GM18511 (cell line): ENCODE results near the gene SERP2.

Experiments used
- ATAC-seq: cut with Tn5 transposase; IDR thresholded peaks from one replicate; pipeline ENCODE4 v1.9.1; 2021; ENCODE audit warnings: mild to moderate bottlenecking, moderate library complexity; ENCODE audit not compliant: unreplicated experiment

SERP2 gene

DNA sequence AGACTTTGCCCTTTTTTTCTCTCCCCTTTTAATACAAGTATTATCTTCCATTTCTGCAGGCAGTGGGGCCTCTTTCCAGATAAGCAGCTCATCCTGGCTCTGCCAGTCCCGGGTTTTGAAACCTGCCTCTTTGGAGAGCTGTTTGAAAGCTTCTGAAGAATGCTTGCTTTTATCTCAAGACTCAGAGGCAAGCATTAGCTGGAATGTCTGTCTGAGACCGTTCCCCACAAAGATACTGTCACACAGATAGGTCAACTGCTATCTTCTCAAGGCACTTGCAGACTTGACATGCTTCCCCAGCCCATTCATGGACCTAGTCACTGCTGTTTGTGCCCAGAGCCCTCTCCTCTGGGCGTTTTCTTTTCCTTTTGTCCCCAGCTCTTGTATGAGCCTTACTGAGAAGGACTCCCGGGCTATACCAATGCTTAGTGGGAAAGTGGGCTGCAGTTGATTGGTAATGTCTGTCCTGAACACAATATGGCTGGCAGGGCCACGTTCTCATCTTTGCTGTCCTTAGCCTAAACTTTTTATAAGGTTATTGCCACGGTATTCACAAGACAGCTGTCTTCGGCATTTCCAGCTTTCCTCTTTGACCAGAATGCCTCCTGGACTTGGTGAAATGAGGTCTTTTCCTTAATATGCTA lies 13.4 kb downstream of the SERP2 start:
- no peak for ATAC-seq

DNA sequence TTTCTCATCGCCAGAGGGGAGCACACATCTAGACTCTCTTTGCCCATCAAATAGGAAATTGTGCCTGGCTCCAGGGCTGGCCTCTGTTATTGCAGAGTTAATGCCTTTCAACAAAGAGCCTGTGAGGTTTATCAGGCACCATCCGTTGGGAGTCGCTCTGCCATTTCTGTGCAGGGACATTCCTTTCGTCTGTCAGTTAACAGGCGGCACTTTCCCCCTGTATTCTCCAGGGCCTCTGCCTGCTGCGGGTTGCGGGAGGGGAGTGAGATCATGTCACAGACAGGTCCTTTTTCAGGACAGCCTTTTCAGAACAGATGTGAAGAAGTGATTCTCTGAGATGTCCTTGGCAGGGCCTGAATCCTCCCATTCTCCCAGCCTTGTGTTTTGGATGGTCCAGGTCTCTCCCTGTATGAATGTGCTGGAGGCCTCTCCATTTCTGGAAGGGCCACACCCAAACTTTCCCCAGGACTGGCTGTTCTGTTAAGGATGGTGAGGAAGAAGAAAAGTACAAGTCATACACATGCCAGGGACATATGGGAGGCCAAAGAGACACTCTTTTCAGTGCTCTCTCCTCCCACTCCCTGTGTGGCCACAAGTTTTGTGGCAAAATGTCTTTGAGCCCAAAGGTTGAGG lies 14.9 kb downstream of the SERP2 start:
- ATAC-seq = no peak

DNA sequence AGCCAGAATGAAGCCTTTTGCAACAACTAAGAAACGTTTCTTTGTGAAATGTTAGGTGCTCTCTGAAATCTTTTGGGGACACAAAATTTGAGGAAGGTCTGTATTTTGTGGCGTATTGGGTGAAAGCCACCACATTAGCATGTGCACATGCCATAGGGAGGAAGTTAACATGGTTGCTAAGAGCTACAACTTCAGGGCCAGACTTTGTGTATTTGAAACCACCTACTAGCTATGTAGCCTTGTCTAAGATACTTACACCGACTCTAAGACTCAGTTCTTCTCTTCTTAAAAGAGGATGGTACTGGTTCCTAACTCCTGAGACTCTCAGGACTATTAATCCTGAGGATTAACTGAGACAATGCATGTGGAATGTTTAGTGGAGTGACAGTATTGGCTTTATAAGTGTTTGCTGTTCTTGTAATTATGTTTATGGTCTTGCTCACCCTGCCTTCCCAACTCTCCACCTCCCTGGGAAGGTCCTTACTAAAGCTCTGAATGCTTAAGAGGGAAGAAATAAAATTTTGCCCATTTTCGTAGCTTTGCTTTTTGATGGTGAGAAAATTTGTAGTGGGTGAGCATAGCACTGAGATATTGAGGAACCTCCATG lies 15.5 kb downstream of the SERP2 start:
- ATAC-seq = no peak

DNA sequence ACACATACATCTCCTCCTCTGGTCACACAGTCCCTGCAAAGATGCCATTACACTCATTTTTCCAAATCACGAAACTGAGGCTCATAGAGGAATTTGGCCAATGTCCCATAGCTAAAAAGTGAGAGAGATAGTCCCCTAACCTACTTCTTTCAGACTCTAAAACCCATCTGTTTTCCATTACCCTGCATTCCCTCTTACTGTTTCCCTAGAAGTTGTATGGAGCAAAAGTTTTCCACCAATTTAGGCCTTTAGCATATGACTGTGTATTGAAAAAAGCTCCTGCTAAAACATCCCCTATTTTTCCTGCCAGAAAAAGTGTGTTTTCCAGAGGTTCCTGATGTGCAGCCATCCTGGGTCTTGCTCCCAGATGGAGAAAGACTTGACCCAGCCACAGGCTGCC lies 16.3 kb downstream of the SERP2 start:
- no peak for ATAC-seq

DNA sequence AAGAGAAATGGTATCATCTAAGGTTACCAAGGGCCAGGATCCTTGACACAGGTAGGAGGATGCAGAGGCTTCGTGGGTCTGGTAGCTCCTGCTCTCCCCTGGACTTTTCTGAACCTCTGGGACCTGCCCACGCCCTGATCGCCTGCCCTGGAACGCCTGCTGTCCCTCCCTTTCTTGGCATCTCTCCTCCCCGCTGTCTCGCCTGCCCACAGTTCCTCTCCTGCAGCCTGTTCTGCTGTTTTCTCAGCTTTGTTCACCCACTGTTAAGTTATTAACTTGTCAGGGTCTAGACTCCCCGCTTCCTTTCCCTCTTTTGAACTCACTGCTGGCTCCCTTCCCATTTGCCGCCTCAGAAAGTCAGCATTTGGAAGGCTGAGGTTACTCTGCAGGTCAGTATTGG lies 19.8 kb downstream of the SERP2 start:
- no peak for ATAC-seq

DNA sequence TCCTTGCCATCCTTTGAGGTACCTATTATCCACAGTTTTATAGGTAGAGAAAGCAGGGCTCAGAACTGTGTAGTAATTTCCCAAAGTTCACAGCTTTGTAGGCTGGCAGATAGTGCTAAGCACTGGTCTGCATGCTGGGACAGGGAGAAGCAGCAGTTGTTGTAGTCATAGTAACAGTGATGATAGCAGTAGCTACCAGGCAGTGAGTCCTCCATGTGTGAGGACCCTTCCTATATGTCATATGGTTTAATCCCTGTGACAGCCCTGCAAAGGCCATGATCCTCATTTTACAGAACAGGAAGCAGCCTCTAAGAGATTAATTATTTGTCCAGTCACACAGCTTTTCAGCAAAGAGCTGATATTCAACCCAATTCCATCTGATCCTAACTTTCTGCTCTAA lies 21.0 kb downstream of the SERP2 start:
- no peak for ATAC-seq

DNA sequence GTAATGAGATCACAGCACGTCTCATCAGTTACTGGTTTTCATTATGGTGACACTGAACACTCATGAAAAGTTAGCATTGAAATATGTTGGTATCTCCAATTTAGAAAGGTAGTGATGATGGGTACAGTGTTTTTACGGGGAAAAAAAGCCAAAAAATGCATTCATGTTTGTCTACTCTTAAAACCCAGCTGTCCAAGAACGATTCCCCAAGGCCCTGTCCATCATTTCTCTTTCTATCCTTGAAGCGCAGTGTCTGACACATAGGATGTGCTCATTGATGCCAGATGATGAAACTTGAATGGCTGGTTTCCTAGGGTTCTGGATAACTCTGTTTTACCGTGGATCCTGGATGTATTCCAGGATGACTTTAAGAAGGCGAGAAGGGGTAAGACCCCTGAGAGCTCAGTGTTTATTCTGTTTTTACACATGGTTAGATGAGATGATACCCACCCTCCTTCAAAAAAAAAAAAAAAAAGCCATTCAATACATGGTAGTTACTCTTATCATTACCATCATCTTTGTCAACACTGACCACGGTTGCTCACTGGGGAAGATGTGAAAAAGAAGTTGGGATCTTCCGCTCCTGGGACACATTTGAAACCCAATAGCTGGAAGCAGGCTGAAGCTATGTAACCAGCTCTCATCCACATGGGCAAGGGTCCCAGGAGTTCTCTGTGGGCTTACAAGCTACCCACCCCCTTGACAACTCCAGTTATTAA lies 22.5 kb downstream of the SERP2 start:
- ATAC-seq = no peak

DNA sequence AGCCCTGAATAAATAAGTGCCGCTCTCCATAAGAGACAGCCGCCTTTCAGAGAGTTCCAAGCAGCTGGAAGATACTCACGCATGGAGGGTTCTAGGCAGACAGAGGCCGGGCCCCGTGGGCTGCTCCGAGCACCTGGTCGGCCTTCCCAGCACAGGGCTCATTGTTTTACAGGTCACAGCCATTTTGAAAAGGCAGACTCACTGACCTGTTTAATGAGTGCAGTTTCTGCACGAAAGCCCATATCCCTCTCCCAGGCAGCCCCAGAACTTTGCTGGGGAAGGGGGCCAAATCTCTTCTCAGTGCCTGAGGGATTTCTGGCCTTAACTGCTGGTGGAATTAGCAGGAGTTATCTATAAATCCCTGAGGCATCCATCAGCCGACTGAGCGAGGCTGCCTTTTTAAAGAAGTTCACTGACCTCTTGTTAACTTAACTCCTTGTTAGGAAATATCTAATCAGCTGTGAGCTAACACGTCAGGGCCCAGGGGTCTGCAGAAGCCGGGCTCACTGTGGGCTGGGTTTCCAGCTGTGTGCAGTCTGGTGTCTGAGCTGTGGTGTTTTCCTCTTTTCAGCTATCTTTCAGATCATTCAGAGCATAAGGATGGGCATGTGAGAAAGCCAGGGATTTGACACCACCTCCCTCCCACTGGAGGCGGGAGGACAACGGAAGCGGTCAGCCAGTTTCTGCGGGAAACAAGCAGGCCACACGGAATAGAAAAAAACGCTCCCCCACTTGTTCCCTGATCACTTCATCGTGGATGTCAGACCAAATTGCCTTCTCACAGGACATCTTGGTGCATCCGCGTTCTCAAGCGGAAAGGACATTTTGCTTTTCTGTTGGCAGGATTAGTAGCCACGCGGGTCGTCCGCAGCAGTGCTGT lies 23.3 kb downstream of the SERP2 start:
- ATAC-seq = no peak

DNA sequence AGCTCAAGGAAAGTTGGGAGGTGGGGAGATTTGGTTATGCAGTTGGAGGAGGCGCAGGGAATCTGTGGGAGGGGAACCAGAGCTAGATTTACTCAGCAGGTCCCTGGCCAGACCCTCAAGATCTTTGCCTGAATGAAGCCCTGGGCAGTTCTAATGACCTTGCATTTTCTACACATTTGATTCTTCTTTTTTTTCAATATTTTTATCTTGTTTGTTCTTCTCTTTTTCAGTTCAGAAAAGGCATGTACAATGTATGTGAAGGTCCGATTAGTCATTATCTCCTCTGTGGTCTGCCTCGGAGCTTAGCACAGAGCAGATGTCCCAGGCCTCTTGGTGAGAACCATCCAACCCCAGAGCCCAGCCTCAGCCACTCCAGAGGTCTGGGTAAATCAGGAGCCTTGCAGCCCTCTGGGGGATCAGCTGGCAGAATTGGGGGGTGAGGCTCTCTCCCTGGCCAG lies 24.2 kb downstream of the SERP2 start:
- no peak for ATAC-seq

DNA sequence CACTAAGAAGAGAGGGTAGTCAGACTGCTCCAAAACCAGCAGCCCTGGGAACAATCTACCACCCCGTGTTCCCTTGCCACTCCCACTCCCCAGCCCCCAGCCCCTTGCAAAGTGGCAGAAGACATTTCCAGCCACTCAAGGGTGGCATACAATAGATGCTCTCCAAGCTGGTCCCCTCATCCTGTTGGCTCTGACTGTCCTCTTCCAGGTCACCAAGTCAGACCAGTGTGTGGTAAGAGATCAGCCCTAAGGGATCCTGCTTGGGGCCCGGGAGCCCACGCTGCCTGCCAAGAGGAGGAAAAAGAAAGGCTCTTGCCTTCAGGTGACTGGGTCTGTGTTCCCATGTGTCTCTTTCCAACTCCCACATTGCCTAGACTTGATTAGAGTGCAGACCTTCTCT lies 25.0 kb downstream of the SERP2 start:
- ATAC-seq = no peak

DNA sequence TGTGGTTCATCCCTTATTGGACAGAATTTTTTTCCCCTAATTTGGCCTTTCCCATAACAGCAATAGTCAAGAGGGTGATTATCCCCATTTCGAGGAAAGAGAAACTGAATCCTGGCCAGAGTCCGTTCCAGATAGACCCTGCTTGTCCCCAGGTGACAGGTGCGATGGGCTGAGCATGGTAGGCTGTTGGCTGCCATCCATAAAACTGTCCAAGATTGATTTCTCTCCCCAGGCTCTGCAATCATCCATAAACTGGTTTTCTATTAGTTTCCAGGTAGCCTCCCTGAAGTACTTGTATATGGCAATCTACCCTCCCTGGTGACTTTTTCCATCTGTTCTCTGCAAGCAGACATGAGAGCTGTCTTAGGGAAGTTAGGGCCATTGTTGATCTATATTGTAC lies 25.4 kb downstream of the SERP2 start:
- ATAC-seq = no peak

DNA sequence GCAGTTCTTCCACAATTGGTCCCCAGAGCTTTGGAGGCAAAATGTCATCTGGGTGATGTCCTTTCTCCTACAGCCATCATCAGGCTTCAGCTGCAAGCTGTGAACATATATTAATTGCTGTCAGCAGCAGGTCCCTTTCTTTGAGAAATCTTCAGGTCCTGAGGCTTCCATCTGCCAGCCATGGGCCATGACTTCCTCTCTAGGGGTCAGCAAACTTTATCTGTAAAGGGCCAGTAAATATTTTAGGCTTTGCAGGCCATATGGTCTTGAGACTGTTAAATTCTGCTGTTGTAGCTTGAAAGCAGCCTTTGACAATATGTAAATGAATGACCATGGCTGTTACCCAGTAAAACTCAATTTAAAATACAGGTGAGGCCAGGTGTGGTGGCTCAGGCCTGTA lies 27.1 kb downstream of the SERP2 start:
- ATAC-seq = no peak

DNA sequence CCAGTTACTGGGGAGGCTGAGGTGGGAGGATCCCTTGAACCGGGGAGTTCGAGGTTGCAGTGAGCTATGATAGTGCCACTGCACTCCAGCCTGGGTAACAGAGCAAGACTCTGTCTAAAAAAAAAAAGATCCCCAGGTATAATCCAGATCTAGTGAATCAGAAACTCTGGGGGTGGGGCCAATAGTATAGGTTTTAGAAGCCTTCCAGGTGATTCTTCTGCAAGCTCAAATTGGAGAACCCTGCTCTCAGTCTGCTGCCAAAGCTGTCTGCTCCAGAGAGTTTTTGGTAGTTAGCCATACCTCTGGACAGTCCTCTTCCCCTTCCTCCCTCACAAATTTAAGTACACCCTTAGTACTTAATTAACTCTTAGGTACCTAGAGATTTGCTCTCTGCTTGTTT lies 28.0 kb downstream of the SERP2 start:
- ATAC-seq = no peak

DNA sequence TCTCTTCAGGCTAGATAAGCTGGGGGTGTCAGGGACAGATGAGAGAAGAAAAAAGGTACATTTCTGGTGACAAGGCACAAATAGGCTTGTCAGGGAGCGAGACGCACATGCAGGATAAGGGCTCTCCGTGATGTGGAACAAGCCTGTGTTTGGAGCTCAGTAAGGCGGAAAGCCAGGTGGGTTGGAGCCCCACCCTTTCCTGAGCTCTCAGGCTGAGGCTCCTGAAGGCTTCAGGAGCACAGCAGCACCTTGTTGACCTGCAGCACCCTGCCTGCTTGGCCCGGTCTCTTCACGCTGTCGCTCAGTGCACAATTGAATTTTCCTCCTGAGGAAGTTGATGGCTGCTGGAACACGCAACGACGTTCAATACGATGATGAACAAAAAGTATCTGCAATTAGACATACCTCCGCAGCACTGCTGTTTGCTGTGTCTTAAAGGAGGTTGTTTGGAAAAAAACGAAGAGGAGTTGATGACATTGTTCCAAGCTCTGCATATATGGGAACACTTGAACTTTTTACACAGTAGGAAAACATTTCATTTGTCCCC lies 29.3 kb downstream of the SERP2 start:
- no peak for ATAC-seq

DNA sequence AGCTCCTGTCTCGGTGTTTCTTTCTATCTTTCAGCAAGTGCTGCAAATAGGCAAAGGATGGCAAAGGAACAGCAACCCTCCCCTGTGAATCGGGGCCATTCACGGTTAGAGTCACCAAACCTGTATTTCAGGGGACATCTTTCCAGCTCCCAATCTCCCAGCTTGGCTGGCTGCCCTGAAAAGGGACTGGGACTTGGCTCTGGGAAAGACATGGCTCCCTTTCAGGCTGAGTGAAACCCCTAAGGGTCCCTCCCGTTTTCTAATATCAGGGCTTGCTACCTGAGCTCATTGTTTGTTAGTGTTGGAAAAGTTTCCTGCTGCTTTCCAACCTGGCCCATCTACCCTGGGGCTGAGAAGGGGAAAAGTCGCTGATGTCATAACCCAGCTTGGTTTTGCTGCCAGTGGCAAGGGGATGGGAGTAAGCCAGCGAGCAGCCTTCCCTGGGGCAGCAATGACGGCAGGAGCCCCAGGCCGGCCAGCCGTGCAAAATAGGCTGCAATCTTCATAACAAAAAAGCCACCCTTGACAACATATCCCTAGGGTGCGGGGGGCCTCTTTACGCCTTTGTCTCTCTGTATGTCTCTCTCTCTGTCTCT lies 29.9 kb downstream of the SERP2 start:
- ATAC-seq = no peak

DNA sequence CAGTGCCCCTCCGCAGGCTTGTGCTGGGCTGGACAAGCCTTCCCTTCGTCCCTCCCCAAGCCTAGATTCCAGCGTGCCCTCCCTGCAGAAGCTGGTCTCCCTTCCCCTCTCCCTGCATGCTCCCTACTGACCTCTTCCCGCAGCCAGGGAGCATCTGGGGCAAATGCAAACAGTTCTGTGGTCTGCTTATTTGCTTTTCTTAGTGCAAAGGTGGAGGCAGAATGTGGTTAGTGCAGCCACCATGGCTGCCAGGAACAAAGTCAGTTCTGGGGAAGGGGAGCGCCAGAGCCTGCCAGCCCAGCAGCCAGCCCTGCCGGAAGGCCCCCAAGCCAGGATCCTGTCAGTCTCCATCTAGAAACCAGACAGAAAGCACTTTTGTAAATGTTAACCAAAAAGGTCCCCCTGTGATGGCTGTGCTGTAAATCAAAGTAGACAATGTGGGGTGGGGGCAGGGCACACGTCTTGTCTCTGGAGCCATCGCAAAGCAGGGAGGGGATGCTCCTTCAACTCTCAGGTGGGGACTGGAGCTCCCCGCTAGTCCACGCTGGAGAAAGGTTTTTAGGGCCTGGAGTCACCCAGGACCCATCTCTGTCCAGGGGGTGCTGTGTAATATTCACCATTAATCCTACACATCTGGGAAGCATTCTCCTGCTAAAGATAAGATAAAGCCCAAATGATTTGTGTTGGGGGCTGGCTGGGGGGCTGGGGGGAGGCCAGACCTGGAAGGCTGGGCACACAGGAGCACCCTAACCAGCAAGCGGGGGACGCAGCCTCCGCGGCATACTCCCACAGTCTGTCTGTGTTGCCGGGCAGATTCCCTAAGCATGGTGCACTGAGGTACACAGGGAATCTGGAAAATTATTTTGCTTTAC lies 30.9 kb downstream of the SERP2 start:
- no peak for ATAC-seq

DNA sequence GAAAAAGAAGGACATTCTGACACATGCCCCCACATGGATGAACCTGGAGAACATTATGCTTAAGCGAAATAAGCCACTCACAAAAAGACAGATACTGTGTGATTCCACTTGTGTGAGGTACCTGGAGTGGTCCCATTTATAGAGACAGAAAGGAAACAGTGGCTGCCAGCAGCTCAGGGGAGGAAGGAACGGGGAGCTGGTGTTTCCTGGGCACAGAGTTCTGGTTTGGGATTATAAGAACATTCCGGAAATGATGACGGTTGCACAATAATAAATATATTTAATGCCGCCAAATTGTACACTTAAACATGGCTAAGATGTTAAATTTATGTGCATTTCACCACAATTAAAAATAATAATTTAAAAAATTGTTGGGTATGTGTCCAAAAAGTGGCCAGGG lies 33.0 kb downstream of the SERP2 start:
- ATAC-seq = no peak

DNA sequence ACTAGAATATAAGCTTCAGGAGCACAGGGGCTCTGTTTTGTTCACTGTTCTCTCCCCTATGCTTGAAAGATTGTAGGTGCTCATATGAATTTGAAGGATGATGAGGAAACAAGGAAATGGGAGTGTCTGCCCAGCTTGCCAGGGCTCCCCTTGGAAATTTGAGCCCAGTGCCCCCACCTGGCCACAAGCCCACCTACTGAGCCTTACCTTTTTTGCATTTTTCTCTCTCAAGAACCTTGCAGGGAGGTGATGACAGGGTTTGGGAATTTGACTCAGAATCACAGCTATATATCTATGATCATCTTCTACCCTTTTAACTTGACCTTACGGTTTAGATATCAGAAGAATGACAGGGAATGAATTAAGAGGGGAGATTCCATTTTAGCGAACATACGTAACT lies 33.8 kb downstream of the SERP2 start:
- ATAC-seq = no peak

DNA sequence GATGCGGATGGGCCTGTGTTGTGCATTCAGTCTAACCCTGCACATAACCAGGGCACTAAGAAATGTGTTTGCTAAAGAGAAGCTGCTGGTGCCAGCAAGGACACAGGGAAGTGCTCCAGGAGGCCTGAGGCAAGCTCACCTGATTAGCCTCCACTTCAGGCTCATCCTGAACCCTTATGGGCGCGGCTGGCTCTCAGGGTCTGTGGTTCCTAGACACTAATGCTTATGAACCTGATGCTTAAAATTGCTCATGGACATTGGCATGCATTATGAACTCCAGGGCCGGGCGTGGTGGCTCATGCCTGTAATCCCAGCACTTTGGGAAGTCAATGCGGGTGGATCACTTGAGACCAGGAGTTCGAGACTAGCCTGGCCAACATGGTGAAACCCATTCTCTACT lies 34.3 kb downstream of the SERP2 start:
- no peak for ATAC-seq
